Measurements from ENCODE around the gene JPT1.
"Not testable (repeated sequence)": the region's sequence is repeated elsewhere in the genome, so short reads cannot be mapped to it uniquely, and the experiment has no call there.

JPT1 gene

DNA sequence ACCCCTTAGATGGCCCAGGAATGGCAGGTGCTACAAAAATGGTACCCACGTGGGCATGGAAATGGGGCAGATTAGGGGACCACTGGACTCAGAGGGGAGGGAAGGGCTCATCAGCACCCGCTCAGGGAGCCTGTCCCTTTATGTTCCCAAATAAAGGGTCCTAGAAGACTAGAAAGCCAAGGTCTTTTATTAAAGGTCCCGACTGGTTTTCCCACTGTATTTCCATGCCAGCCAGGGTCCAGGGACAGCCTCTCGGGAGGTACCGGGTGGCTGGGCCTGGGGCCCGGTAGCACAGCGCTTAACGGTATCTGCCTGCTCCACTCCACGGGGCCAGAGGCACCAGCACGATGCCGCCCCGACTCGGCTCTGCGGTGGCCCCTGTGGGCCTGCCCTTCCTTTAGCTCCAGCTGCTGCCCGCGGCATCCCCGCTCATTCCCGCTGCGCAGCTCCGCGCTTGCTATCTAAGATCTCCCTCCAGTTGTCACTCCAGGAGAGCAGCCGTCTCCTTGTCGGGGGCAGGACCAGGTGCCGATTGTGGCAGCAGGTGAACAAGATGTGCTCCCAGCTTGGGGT is 24.2 kb downstream of the JPT1 start:
- no peak for DNase-seq (ENCODE audit: low read depth)

DNA sequence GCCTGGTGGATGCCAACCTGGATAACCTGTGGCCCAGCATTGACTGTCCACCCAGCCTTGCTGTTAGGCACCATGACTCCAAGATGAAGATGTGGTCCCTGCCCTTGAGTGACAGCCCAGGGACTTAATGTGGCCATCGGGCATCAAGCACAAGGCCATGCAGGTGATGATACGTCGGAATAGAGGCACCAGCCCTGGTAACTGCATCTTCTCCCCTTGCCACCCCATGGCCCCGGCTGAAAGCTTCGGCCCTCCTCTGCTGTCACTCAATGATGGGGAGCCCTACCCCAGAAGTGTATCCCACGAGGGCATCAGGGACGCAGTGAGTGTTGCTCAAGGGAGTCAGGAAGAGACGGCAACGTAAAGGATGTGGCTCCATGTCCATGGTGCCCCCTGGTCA is 24.7 kb downstream of the JPT1 start:
- DNase-seq (ENCODE audit: low read depth) = no peak

DNA sequence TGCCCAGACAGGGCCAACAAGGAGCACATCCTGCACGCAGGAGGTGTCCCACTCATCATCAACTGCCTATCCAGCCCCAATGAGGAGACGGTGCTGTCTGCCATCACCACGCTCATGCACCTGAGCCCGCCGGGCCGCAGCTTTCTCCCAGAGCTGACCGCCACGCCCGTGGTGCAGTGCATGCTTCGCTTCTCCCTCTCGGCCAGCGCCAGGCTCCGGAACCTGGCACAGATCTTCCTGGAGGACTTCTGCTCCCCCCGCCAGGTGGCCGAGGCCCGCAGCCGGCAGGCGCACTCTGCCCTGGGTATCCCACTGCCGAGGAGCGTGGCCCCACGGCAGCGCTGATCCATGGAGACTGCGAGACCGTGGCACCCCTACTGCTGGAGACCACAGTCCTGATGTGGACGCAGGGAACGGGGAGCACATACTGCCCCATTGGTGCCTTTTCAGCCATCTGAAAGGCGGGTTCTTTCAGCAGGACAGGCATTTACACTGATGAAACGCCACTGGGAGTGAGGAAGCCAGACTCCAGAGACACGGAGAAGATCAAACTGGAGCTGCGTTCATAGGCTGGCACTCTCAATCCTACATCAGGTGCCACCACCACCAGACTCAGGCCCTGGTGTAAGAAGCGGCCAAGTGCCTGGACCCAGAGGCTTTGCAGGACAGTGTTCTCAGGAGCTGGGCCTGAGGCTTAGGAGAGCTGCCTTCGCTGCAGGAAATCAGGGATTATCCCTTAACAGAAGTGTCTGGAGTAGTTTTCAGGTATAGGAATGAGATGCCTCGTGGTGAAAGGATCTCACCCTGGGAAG is 25.4 kb downstream of the JPT1 start:
- DNase-seq (ENCODE audit: low read depth) = no peak

DNA sequence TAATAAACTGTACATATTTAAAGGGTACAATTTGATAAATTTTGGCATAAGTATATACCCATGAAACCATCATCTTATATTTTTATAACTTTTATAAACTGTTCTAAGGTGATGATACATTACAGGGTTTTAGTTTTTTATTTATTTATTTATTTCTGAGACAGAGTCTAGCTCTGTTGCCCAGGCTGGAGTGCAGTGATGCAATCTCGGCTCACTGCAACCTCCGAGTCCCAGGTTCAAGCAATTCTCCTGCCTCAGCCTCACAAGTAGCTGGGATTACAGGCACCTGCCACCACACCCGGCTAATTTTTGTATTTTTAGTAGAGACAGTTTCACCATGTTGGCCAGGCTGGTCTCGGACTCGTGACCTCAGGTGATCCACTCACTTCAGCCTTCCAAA is 26.4 kb downstream of the JPT1 start:
- DNase-seq (ENCODE audit: low read depth) = not testable (repeated sequence)

- no peak for DNase-seq (ENCODE audit: low read depth)
Measured at GRCh38 chr17:75126954-75127353, 27.4 kb downstream of the JPT1 start.

- DNase-seq (ENCODE audit: low read depth) = no peak
Measured at GRCh38 chr17:75125984-75126383, 28.3 kb downstream of the JPT1 start.

GRCh38 chr17:75124819-75125162 is 29.5 kb downstream of the JPT1 start:
- no peak for DNase-seq (ENCODE audit: low read depth)

DNA sequence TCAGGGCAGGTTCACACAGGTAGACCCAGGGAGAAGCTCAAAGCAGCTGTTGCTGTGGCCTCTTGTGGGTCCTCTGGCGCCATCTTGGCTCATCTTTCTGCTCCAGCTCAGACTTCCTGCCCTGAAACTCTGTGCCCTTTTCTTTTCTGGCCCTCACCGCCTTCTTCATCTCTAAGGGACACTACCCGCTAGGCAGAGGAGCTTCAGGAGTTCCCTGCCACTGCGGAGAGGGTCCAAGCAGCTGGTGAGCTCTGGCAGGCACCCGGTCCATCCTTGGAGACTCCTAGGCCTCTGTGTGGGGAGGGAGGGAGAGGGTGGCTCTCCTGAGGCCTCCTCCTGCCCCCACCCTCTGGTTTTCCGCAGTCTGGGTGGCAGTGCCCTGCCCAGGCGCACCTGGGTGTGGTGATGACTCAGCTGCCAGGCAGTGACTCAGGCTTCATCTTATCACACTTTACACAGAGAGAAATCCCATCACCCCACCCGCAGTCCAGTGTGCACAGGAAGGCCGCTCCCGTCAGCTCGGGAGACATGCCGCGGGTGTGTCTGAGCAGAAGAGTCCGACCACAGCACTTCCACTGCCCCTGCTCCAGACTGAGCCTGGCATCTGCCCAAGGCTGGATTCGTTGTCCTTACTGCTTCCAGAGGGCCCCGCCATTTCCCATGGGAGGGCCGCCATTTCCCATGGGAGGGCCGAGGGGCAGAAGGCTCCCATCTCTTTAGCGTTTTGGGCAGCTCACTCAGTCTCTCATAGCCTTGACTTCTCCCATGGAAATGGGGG is 30.1 kb downstream of the JPT1 start:
- peak; percentile 40 for DNase-seq (ENCODE audit: low read depth)

DNA sequence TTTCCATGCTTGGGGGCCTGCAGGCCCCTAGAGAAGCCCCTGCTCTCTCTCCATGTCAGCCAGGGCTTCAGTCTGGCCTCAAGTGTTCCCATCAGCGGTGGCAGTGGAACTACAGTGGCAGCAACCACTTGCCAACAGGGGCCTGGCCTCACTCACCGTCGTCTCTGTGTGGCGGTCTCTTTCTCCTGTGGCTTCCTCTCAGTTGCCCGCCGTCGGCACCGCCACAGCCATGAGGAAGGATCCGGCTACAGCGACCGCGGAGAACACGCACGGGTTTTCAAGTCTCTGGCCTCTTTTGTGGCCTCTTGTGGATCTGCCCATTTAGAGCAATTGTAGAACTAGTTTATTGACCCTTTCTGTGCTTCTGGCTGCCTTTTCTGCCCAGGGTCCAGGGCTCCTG is 36.0 kb downstream of the JPT1 start:
- DNase-seq (ENCODE audit: low read depth) = no peak

GRCh38 chr17:75116737-75117136 is 37.6 kb downstream of the JPT1 start:
- DNase-seq (ENCODE audit: low read depth) = no peak

DNA sequence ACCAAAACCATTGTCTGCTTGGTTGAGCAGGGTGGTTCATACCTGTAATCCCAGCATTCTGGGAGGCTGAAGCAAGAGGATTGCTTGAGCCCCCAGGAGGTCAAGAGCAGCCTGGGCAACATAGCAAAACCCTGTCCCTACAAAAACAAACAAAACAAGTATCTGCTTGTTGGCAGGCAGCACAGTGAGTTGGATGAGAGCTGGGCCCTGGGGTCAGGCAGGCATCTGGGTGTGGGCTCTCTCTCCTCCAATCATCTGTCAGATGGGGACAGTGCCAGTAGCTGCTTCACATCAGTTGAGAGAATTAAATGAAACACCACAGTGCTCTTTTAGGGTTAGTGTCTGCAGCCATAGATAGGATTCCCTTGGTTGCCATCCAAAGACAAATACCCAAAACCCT is 38.8 kb downstream of the JPT1 start:
- no peak for DNase-seq (ENCODE audit: low read depth)

DNA sequence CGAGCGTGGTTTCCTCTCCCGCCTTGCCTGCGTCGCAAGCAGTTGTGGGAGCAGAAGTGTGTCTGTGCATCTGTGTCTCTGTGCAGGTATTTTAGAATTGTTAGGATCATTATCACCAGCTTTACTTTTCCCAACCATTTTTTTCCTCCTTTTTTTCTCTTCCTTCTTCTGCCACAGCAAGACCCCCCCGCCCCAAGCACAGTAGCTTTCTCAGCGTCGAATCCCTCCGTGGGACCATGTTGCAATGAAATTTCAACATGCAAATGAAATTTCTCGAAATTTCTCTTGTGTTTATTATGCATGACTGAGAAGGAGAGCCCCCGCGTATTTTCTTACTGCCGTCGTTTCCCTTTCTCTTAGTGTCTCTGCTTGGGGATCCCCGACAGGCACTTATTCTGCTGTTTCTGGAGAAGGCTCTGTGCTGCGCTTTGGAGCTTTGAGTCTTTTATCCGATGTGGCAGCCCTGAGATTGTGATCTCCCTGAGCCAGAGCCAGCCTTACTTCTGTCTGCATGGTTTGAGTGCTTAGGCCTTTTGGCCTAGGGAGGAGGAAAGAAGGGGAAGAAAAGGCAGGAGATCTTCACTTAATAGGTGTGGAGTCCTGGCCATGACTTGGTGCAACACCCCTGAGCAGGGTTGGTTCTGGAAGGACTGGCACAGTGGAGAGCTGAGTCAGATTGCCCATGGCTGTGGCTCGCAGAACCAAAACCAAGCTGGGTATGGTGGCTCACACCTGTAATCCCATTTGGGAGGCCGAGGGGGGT is 39.6 kb downstream of the JPT1 start:
- no peak for DNase-seq (ENCODE audit: low read depth)

- DNase-seq (ENCODE audit: low read depth) = peak; percentile 89
Measured at GRCh38 chr17:75113798-75114551, 40.3 kb downstream of the JPT1 start.

GRCh38 chr17:75111777-75112335 is 42.5 kb downstream of the JPT1 start:
- DNase-seq (ENCODE audit: low read depth) = no peak

DNA sequence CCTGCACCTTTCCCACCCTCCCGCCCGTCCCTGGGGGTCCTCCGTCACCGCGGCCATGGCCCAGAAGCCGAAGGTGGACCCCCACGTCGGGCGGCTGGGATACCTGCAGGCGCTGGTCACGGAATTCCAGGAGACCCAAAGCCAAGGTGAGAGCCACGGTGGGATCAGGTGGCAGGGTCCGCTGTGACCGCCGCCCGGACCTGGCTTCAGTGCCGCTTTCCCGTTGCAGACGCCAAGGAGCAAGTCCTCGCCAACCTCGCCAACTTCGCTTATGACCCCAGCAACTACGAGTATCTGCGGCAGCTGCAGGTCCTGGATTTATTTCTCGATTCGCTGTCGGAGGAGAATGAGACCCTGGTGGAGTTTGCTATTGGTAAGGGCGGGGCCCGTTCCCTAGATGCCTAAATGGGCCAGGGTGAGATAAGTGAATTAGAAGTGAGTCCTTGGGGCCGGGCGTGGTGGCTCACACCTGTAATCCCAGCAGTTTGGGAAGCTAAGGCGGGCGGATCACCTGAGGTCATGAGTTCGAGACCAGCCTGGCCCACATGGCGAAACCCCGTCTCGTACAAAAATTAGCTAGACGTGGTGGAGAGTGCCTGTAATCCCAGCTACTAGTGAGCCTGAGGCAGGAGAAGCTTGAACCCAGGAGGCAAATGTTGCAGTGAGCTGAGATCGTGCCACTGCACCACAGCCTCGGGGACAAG is 43.9 kb downstream of the JPT1 start:
- no peak for DNase-seq (ENCODE audit: low read depth)

DNA sequence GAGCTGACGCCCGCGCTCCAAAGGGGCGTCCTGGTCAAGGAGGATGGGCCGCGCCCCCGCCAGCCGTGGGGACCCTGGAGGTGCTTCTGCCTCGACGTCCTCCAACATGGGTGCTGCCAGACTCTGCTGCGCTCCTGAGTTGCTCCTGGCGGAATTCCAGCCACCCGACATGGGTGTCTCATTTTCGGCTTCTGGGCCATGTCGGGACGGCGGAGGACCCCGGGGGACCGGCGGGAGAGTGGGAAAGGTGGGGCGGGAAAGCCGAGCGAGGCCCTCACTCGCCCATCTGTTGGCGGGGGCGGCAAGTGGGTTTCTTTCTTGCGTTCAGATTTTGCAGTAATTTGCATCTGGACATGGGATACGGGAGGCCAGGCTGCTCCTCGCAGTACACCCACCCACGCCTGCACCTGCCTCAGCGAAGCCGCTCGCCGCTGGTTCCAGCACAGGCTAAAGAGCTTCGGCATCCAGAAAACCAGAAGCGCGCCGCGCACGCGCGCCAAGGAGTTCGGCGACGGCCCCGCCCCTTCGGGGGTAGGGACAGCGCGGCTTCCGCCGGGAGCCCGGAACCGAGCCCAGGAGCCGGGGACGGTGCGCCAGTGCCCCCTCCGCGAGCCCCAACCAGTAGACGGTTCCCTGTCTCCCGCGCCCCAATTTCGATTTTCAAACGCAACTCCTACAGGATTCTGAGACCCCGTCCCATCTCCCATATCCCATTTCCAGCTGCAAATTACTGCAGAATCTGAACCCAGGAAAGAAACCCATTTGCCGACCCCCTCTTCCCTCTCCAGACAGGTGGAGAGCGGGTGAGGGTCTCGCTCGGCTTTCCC is 44.7 kb downstream of the JPT1 start, which contains the start of gene ARMC7:
ARMC7 (plus strand) TSS at position 563 of the 827 bp plus-strand sequence. CDS start 320 bp downstream, outside the sequence.
- peak; percentile 84 for DNase-seq (ENCODE audit: low read depth)

GRCh38 chr17:75109046-75109406 is 45.3 kb downstream of the JPT1 start:
- no peak for DNase-seq (ENCODE audit: low read depth)

GRCh38 chr17:75108193-75108592 is 46.1 kb downstream of the JPT1 start:
- DNase-seq (ENCODE audit: low read depth) = no peak
